Tibial artery (tissue), 4 donors: ENCODE data around the gene ZFAND2B.

Experiments
- DNase-seq, 2 donors: peaks; one replicate each; pipeline ENCODE4 v3.0.0-alpha.2; 2019
- H3K27ac ChIP-seq, 2 donors: fragments of 200-600 bp; sonication (generic) in 1 of 2; 1 replicate in 1 of 2; 2 replicates in 1 of 2; pipeline ENCODE4 v1.5.1; 2018 to 2019; ENCODE audit warnings: mild to moderate bottlenecking in 1 of 2
- H3K27me3 ChIP-seq, 2 donors: fragments of 200-600 bp; sonication (generic) in 1 of 2; one replicate each; pipeline versions ENCODE4 v1.5.1 to v1.6.0; 2016 to 2019
- H3K36me3 ChIP-seq, 3 donors: fragments of 200-600 bp; sonication (generic) in 2 of 3; one replicate each; pipeline ENCODE4 v1.5.1; 2016 to 2019; ENCODE audit warnings: mild to moderate bottlenecking in 2 of 3
- H3K4me1 ChIP-seq, 4 donors: fragments of 200-600 bp; sonication (generic) in 2 of 4; 1 replicate in 3 of 4; 2 replicates in 1 of 4; pipeline ENCODE4 v1.5.1; 2016 to 2019
- H3K4me3 ChIP-seq, 2 donors: fragments of 200-600 bp; sonication (generic) in 1 of 2; 1 replicate in 1 of 2; 2 replicates in 1 of 2; pipeline ENCODE4 v1.5.1; 2018 to 2019; ENCODE audit warnings: mild to moderate bottlenecking in 2 of 2
- H3K9me3 ChIP-seq, 3 donors: fragments of 200-600 bp; sonication (generic) in 1 of 3; one replicate each; pipeline ENCODE4 v1.5.1; 2016 to 2019
- CTCF ChIP-seq, 2 experiments: fragments of 200-600 bp in 1 of 2; fragments of 450-650 bp in 1 of 2; IDR thresholded peaks; one replicate each; pipeline ENCODE4 v1.5.1; 2017 to 2019; ENCODE audit warnings: antibody characterized with exemption in 2 of 2, mild to moderate bottlenecking in 1 of 2, moderate library complexity in 1 of 2
- intact Hi-C: fragments of 100-400 bp; cut with DNase I; formaldehyde crosslinking; loops from one replicate; pipeline ENCODE4 v1.15.0; 2023; ENCODE audit warnings: low total_unique reads

Gene ZFAND2B

GRCh38 chr2:219206328-219207133 lies at the start of gene ZFAND2B:
Gene ZFAND2B (plus strand): TSS chr2:219206782. CDS start chr2:219206988, 206 bp downstream.
- peak within 1 kb of the TSS; percentile 91 to 93 for H3K27ac ChIP-seq
- peak; percentile 15 to 50 for TF ChIP-seq CTCF (IDR thresholded peaks at IDR 0.05)
- DNase-seq: peak; percentile 95 to 97
- H3K9me3 ChIP-seq: no peaks in the 10 kb centered on the region
- H3K4me3 ChIP-seq: peak within 1 kb of the TSS; percentile 74 to 88
- no peaks in the 10 kb centered on the region for H3K27me3 ChIP-seq
- peaks cover 17 to 36% (median 28%) of the 10 kb centered on the region in 3 donors for H3K36me3 ChIP-seq
- intact Hi-C loops: loop anchor here (1.0 kb wide), 1 partner anchor 12 kb away; the partner anchor contains the start of gene ABCB6
- H3K4me1 ChIP-seq: peaks cover 0 to 20% (median 15%) of the 10 kb centered on the region in 4 donors

- TF ChIP-seq CTCF (IDR thresholded peaks at IDR 0.05): no peak
- H3K4me3 ChIP-seq: no peak overlapping the region
- peaks cover 22 to 33% (median 32%) of the 10 kb centered on the region in 3 donors for H3K36me3 ChIP-seq
- H3K27ac ChIP-seq: no peak overlapping the region
- DNase-seq: no peak
- H3K9me3 ChIP-seq: no peaks in the 10 kb centered on the region
- no peaks in the 10 kb centered on the region for H3K27me3 ChIP-seq
- intact Hi-C loops: no loop called here
- peaks cover 0 to 12% (median 10%) of the 10 kb centered on the region in 4 donors for H3K4me1 ChIP-seq
Measured at GRCh38 chr2:219157396-219157795, 49.2 kb upstream of the ZFAND2B start.

- Histone ChIP-seq H3K36me3 (peaks cover 22 to 33% (median 28%) of the 10 kb centered on the region in 3 donors), H3K4me3 (no peak overlapping the region), H3K9me3 (no peaks in the 10 kb centered on the region), H3K4me1 (peaks cover 0 to 12% (median 10%) of the 10 kb centered on the region in 4 donors), H3K27ac (no peak overlapping the region), H3K27me3 (no peaks in the 10 kb centered on the region)
- no peak for TF ChIP-seq CTCF (IDR thresholded peaks at IDR 0.05)
- intact Hi-C loops: no loop called here
- DNase-seq: no peak
Measured at GRCh38 chr2:219158025-219158424, 48.6 kb upstream of the ZFAND2B start.

GRCh38 chr2:219158586-219158985 lies 48.0 kb upstream of the ZFAND2B start:
- intact Hi-C loops: no loop called here
- DNase-seq: no peak

GRCh38 chr2:219159771-219160185 lies 46.8 kb upstream of the ZFAND2B start:
- H3K4me3 ChIP-seq: peak overlapping the region; percentile 66 to 84
- DNase-seq: no peak
- TF ChIP-seq CTCF (IDR thresholded peaks at IDR 0.05): no peak
- H3K9me3 ChIP-seq: no peaks in the 10 kb centered on the region
- H3K4me1 ChIP-seq: peaks cover 0 to 12% (median 10%) of the 10 kb centered on the region in 4 donors
- peak overlapping the region; percentile 91 to 92 for H3K27ac ChIP-seq
- H3K36me3 ChIP-seq: peaks cover 16 to 27% (median 18%) of the 10 kb centered on the region in 3 donors
- H3K27me3 ChIP-seq: no peaks in the 10 kb centered on the region
- intact Hi-C loops: loop anchor here (1.0 kb wide), 1 partner anchor 136 kb away; no protein-coding TSS in a partner anchor

More at GRCh38 chr2:219158586-219158985, 48.0 kb upstream of the ZFAND2B start:
- TF ChIP-seq CTCF (IDR thresholded peaks at IDR 0.05): no peak
- Histone ChIP-seq H3K27me3 (no peaks in the 10 kb centered on the region), H3K4me3 (no peak overlapping the region), H3K4me1 (peaks cover 0 to 12% (median 10%) of the 10 kb centered on the region in 4 donors), H3K9me3 (no peaks in the 10 kb centered on the region), H3K27ac (no peak overlapping the region), H3K36me3 (peaks cover 18 to 29% (median 23%) of the 10 kb centered on the region in 3 donors)
